ENCODE results near the gene CELA2A.
"Not testable (repeated sequence)": the region's sequence is repeated elsewhere in the genome, so short reads cannot be mapped to it uniquely, and the experiment has no call there.

The CELA2A gene

GRCh38 chr1:15423355-15424077, 33.0 kb upstream of the CELA2A start:
- H3K4me3 ChIP-seq (ENCODE audit: low read length): no peak overlapping the region
- DNase-seq (ENCODE audit: low read depth, low spot score): no peak

GRCh38 chr1:15424146-15424667, 32.3 kb upstream of the CELA2A start:
- DNase-seq (ENCODE audit: low read depth, low spot score): no peak

GRCh38 chr1:15424981-15425380, 31.6 kb upstream of the CELA2A start:
- no peak overlapping the region for H3K4me3 ChIP-seq (ENCODE audit: low read length)
- DNase-seq (ENCODE audit: low read depth, low spot score): no peak

More at GRCh38 chr1:15424146-15424667, 32.3 kb upstream of the CELA2A start:
- no peak overlapping the region for H3K4me3 ChIP-seq (ENCODE audit: low read length)

GRCh38 chr1:15425521-15425920, 31.0 kb upstream of the CELA2A start:
- H3K4me3 ChIP-seq (ENCODE audit: low read length): no peak overlapping the region
- no peak for DNase-seq (ENCODE audit: low read depth, low spot score)

GRCh38 chr1:15425958-15426357, 30.6 kb upstream of the CELA2A start:
- H3K4me3 ChIP-seq (ENCODE audit: low read length): no peak overlapping the region
- no peak for DNase-seq (ENCODE audit: low read depth, low spot score)

GRCh38 chr1:15426492-15427279, 29.8 kb upstream of the CELA2A start:
- H3K4me3 ChIP-seq (ENCODE audit: low read length): no peak overlapping the region
- DNase-seq (ENCODE audit: low read depth, low spot score): no peak

- H3K4me3 ChIP-seq (ENCODE audit: low read length): no peak overlapping the region
- no peak for DNase-seq (ENCODE audit: low read depth, low spot score)
Measured at GRCh38 chr1:15427280-15427666, 29.3 kb upstream of the CELA2A start.

- not testable (repeated sequence) for H3K4me3 ChIP-seq (ENCODE audit: low read length); DNase-seq (ENCODE audit: low read depth, low spot score)
Measured at GRCh38 chr1:15428252-15428651, 28.3 kb upstream of the CELA2A start.

GRCh38 chr1:15428815-15429435, 27.6 kb upstream of the CELA2A start:
- no peak for DNase-seq (ENCODE audit: low read depth, low spot score)
- H3K4me3 ChIP-seq (ENCODE audit: low read length): no peak overlapping the region

GRCh38 chr1:15429701-15430149, 26.8 kb upstream of the CELA2A start:
- no peak for DNase-seq (ENCODE audit: low read depth, low spot score)

GRCh38 chr1:15430787-15431570, 25.6 kb upstream of the CELA2A start:
- no peak overlapping the region for H3K4me3 ChIP-seq (ENCODE audit: low read length)
- DNase-seq (ENCODE audit: low read depth, low spot score): peak; percentile 44

More at GRCh38 chr1:15429701-15430149, 26.8 kb upstream of the CELA2A start:
- H3K4me3 ChIP-seq (ENCODE audit: low read length): no peak overlapping the region

- no peak overlapping the region for H3K4me3 ChIP-seq (ENCODE audit: low read length)
- DNase-seq (ENCODE audit: low read depth, low spot score): no peak
Measured at GRCh38 chr1:15431571-15431948, 25.0 kb upstream of the CELA2A start.

- no peak overlapping the region for H3K4me3 ChIP-seq (ENCODE audit: low read length)
- DNase-seq (ENCODE audit: low read depth, low spot score): no peak
Measured at GRCh38 chr1:15432324-15432723, 24.2 kb upstream of the CELA2A start.

GRCh38 chr1:15433471-15433870, 23.1 kb upstream of the CELA2A start:
- DNase-seq (ENCODE audit: low read depth, low spot score): no peak
- H3K4me3 ChIP-seq (ENCODE audit: low read length): no peak overlapping the region

- DNase-seq (ENCODE audit: low read depth, low spot score); H3K4me3 ChIP-seq (ENCODE audit: low read length): not testable (repeated sequence)
Measured at GRCh38 chr1:15434739-15435138, 21.8 kb upstream of the CELA2A start.

GRCh38 chr1:15435239-15436077, 21.1 kb upstream of the CELA2A start:
- no peak overlapping the region for H3K4me3 ChIP-seq (ENCODE audit: low read length)
- no peak for DNase-seq (ENCODE audit: low read depth, low spot score)

GRCh38 chr1:15436881-15437442, 19.6 kb upstream of the CELA2A start:
- no peak overlapping the region for H3K4me3 ChIP-seq (ENCODE audit: low read length)
- no peak for DNase-seq (ENCODE audit: low read depth, low spot score)

GRCh38 chr1:15439325-15439724, 17.2 kb upstream of the CELA2A start:
- DNase-seq (ENCODE audit: low read depth, low spot score): no peak
- H3K4me3 ChIP-seq (ENCODE audit: low read length): no peak overlapping the region
